Measurements from ENCODE around the gene BGN. TPM values are rescaled to one million over a fixed set of nuclear protein-coding genes. Genes with fewer than 3 reads are reported as not detected.

Gene BGN
- total RNA-seq, 1 experiment from 2014 or later: 0.37 TPM

GRCh38 chrX:153478746-153479145, 16.0 kb upstream of the BGN start (continued):
- TF ChIP-seq, protein P1, sequence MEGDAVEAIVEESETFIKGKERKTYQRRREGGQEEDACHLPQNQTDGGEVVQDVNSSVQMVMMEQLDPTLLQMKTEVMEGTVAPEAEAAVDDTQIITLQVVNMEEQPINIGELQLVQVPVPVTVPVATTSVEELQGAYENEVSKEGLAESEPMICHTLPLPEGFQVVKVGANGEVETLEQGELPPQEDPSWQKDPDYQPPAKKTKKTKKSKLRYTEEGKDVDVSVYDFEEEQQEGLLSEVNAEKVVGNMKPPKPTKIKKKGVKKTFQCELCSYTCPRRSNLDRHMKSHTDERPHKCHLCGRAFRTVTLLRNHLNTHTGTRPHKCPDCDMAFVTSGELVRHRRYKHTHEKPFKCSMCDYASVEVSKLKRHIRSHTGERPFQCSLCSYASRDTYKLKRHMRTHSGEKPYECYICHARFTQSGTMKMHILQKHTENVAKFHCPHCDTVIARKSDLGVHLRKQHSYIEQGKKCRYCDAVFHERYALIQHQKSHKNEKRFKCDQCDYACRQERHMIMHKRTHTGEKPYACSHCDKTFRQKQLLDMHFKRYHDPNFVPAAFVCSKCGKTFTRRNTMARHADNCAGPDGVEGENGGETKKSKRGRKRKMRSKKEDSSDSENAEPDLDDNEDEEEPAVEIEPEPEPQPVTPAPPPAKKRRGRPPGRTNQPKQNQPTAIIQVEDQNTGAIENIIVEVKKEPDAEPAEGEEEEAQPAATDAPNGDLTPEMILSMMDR (IDR thresholded peaks at IDR 0.05 in 2 of 3, conservative IDR thresholded peaks at IDR 0.05 in 1 of 3; ENCODE audit: borderline replicate concordance in 1 of 3, insufficient read depth in 1 of 3, low read depth in 2 of 3, low read length in 2 of 3): no peak
- no peak for TF ChIP-seq EZH2 (IDR thresholded peaks at IDR 0.05)
- no peak for TF ChIP-seq EZH2phosphoT487 (IDR thresholded peaks at IDR 0.05; ENCODE audit: borderline replicate concordance)
- TF ChIP-seq SRF (IDR thresholded peaks at IDR 0.05; ENCODE audit: low read depth): no peak
- TF ChIP-seq, protein P2, sequence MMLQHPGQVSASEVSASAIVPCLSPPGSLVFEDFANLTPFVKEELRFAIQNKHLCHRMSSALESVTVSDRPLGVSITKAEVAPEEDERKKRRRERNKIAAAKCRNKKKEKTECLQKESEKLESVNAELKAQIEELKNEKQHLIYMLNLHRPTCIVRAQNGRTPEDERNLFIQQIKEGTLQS (IDR thresholded peaks at IDR 0.05): no peak
- TF ChIP-seq, protein P3, sequence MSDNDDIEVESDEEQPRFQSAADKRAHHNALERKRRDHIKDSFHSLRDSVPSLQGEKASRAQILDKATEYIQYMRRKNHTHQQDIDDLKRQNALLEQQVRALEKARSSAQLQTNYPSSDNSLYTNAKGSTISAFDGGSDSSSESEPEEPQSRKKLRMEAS (IDR thresholded peaks at IDR 0.05): no peak

DNA sequence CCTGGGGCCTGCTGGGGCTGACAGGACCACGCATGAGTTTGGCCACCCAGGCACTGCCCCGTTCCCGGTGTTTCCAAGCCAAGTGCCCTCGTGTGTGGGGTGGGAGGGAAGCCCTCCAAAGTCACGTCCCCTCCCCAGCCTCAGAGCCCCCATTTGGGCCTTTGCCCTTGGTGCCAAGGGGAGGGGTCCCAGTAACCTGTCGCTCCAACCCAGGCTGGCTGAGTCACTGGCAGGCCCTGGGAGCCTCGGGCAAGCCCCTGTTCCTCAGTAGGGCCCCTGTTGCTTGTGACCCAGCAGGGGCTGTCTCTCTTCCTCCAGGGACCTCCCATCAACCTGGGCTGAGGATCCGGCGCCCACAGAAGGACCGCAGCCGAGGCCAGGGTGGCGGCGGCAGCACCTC, 13.7 kb upstream of the BGN start:
- Histone ChIP-seq H2AFZ (ENCODE audit: low read depth, low read length, poor library complexity, severe bottlenecking) (no peak overlapping the region), H3K27ac (ENCODE audit: low read depth, low read length) (no peak overlapping the region), H3K36me3 (ENCODE audit: control insufficient read depth in 1 of 2, insufficient read depth in 2 of 2, low read length in 2 of 2) (no peaks in the 10 kb centered on the region), H3K27me3 (ENCODE audit: insufficient read depth, low read length) (no peaks in the 10 kb centered on the region), H3K9me3 (ENCODE audit: control insufficient read depth in 1 of 2, insufficient read depth in 1 of 2, low read depth in 1 of 2, low read length in 2 of 2) (no peaks in the 10 kb centered on the region), H3K4me3 (replicated peaks in 1 of 2; ENCODE audit: low read depth in 1 of 2, low read length in 2 of 2) (no peak overlapping the region), H3K9ac (ENCODE audit: low read length) (no peak overlapping the region), H3K4me1 (ENCODE audit: control insufficient read depth in 1 of 2, insufficient read depth in 2 of 2, low read length in 2 of 2) (no peaks in the 10 kb centered on the region), H3K4me2 (ENCODE audit: low read length) (no peak overlapping the region), H4K20me1 (ENCODE audit: insufficient read depth) (no peaks in the 10 kb centered on the region), H3K9me2 (ENCODE audit: insufficient read depth) (no peaks in the 10 kb centered on the region), H3K79me2 (ENCODE audit: insufficient read depth, low read length) (no peaks in the 10 kb centered on the region)
- intact Hi-C loops (cut with micrococcal nuclease): no loop called here
- ATAC-seq: no peak
- ChIA-PET POLR2A (no interaction called here), RAD21 (ENCODE audit: low non-redundant PET in 1 of 2, low total read pairs in 2 of 2, uncharacterized antibody in 2 of 2, unreplicated experiment in 2 of 2) (no interaction called here), CTCF (interaction anchor here (0.7 kb wide), 1 partner anchor 10 kb away, joined by 3 read pairs; no protein-coding TSS in a partner anchor)
- DNase-seq (ENCODE audit: low read depth, low spot score): no peak
- BruUV-seq (replicated peaks): no TSS peak
- TF ChIP-seq POLR2A (IDR thresholded peaks at IDR 0.05; ENCODE audit: borderline replicate concordance, extremely low read depth, insufficient read depth, insufficient read length) (no peak), EZH2 (IDR thresholded peaks at IDR 0.05) (no peak), SIN3A (IDR thresholded peaks at IDR 0.05; ENCODE audit: low read depth) (no peak), SRF (IDR thresholded peaks at IDR 0.05; ENCODE audit: low read depth) (no peak)

All from HCT116 (cell line).